GM12878 (cell line): ENCODE results near the gene PLA2G4A. TPM values are rescaled to one million over a fixed set of nuclear protein-coding genes. Genes with fewer than 3 reads are reported as not detected.

Experiments used
- ATAC-seq: fragments of 200-7000 bp; cut with Tn5 transposase; 3 replicates; pipeline ENCODE4 v1.9.1; 2020; ENCODE audit warnings: mild to moderate bottlenecking, moderate library complexity
- BruUV-seq: library from RNA; stranded (reverse); fragments of 400-500 nt; replicated peaks from 2 replicates; lab custom pipeline; 2021; lab: Mats Ljungman, UMichigan
- CTCF ChIA-PET: fragments of 300-600 bp; sonication (Branson Sonifier 250); formaldehyde crosslinking; extraction: SDS; loops from one replicate; lab custom pipeline; 2021; ENCODE audit warnings: inconsistent platforms; lab: Yijun Ruan, JAX
- POLR2A ChIA-PET: fragments of 350-600 bp; formaldehyde crosslinking; extraction: SDS; loops from one replicate; lab custom pipeline; 2021; ENCODE audit warnings: inconsistent platforms; lab: Charles Lee
- RAD21 ChIA-PET: fragments of 300-600 bp; sonication (Branson Sonifier 250); formaldehyde crosslinking; loops from one replicate; lab custom pipeline; 2023; ENCODE audit warnings: antibody characterized with exemption; ENCODE audit not compliant: unreplicated experiment; lab: Charles Lee
- SMC1A ChIA-PET: fragments of 300-600 bp; sonication (Branson Sonifier 250); formaldehyde crosslinking; loops from one replicate; lab custom pipeline; 2023; ENCODE audit not compliant: unreplicated experiment, uncharacterized antibody; lab: Charles Lee
- DNase-seq: peaks from one replicate; pipeline ENCODE4 v3.0.0-alpha.2; 2011; ENCODE audit warnings: low read depth, low spot score
- FAIRE-seq: peaks from 3 replicates; lab custom pipeline; 2011; peaks lifted over from hg19 to GRCh38; lab: Jason Lieb, UNC
- H2AFZ ChIP-seq: 2 replicates; pipeline ENCODE4 v1.6.0; 2011; ENCODE audit warnings: low read depth, low read length, control low read depth; ENCODE audit not compliant: control insufficient read depth
- H3K27ac ChIP-seq: 2 replicates; pipeline ENCODE4 v1.5.1; 2011; ENCODE audit warnings: control low read depth; ENCODE audit not compliant: control insufficient read depth, insufficient read depth
- H3K27me3 ChIP-seq, 2 experiments: replicated peaks in 1 of 2; 2 replicates each; pipeline versions ENCODE4 v1.6.0 to v1.6.1; 2011; ENCODE audit warnings: low read length in 1 of 2; ENCODE audit not compliant: control insufficient read depth in 2 of 2, insufficient read depth in 2 of 2
- H3K36me3 ChIP-seq, 2 experiments: 2 replicates each; pipeline ENCODE4 v1.5.1; 2011; ENCODE audit warnings: low read length in 1 of 2; ENCODE audit not compliant: control insufficient read depth in 2 of 2, insufficient read depth in 2 of 2
- H3K4me1 ChIP-seq: 2 replicates; pipeline ENCODE4 v1.6.1; 2011; ENCODE audit warnings: mild to moderate bottlenecking, low read length, moderate library complexity, mixed read lengths; ENCODE audit not compliant: control insufficient read depth, insufficient read depth
- H3K4me2 ChIP-seq: 2 replicates; pipeline ENCODE4 v1.6.0; 2011; ENCODE audit warnings: control low read depth; ENCODE audit not compliant: control insufficient read depth, insufficient read depth
- H3K4me3 ChIP-seq: fragments of 200-600 bp; sonication (generic); 2 replicates; pipeline ENCODE4 v1.5.1; 2016
- H3K79me2 ChIP-seq: 2 replicates; pipeline ENCODE4 v1.6.0; 2011; ENCODE audit warnings: low read length; ENCODE audit not compliant: control insufficient read depth, insufficient read depth
- H3K9ac ChIP-seq: 2 replicates; pipeline ENCODE4 v1.8.0; 2011; ENCODE audit warnings: low read length, control low read depth, mixed read lengths; ENCODE audit not compliant: control insufficient read depth, insufficient read depth
- H3K9me3 ChIP-seq: replicated peaks from 3 replicates; pipeline ENCODE4 v1.5.1; 2011; ENCODE audit warnings: mild to moderate bottlenecking, low read length; ENCODE audit not compliant: control insufficient read depth, insufficient read depth
- H4K20me1 ChIP-seq: 2 replicates; pipeline ENCODE4 v1.6.0; 2011; ENCODE audit not compliant: control insufficient read depth, insufficient read depth
- ATF3 ChIP-seq: IDR thresholded peaks from 2 replicates; pipeline ENCODE4 v1.6.1; 2011; ENCODE audit warnings: low read depth, mild to moderate bottlenecking, low read length, moderate library complexity, borderline replicate concordance; ENCODE audit errors: extremely low read depth
- BACH1 ChIP-seq: fragments of 450-650 bp; IDR thresholded peaks from 2 replicates; pipeline ENCODE4 v1.6.1; 2017; ENCODE audit warnings: mild to moderate bottlenecking, borderline replicate concordance
- BCL11A ChIP-seq: IDR thresholded peaks from 2 replicates; pipeline ENCODE4 v1.6.1; 2011; ENCODE audit warnings: low read depth, low read length
- BHLHE40 ChIP-seq, 2 experiments: fragments of 450-650 bp in 1 of 2; IDR thresholded peaks; 2 replicates each; pipeline ENCODE4 v1.6.1; 2011 to 2017; ENCODE audit warnings: low read depth in 2 of 2, borderline replicate concordance in 1 of 2, improper control_type of control experiment in 1 of 2, low read length in 1 of 2, mild to moderate bottlenecking in 1 of 2
- CTCF ChIP-seq, 3 experiments: IDR thresholded peaks in 2 of 3; conservative IDR thresholded peaks in 1 of 3; 2 replicates each; pipeline ENCODE4 v1.5.1; 2011; ENCODE audit warnings: low read depth in 3 of 3, low read length in 3 of 3, mild to moderate bottlenecking in 3 of 3, control low read depth in 2 of 3, moderate library complexity in 2 of 3, inconsistent platforms in 1 of 3, mixed read lengths in 1 of 3; ENCODE audit not compliant: control insufficient read depth in 2 of 3, insufficient read depth in 1 of 3; ENCODE audit errors: extremely low read depth in 1 of 3
- HDAC2 ChIP-seq: fragments of 200-600 bp; sonication (generic); IDR thresholded peaks from 2 replicates; pipeline ENCODE4 v1.6.1; 2017
- KDM1A ChIP-seq: fragments of 200-600 bp; sonication (generic); IDR thresholded peaks from 2 replicates; pipeline ENCODE4 v1.6.1; 2016; ENCODE audit warnings: borderline replicate concordance
- MEF2A ChIP-seq: IDR thresholded peaks from 2 replicates; pipeline ENCODE4 v1.6.1; 2011; ENCODE audit warnings: low read depth, mild to moderate bottlenecking, low read length, moderate library complexity; ENCODE audit not compliant: insufficient read depth
- MYB ChIP-seq: fragments of 150-350 bp; IDR thresholded peaks from 2 replicates; pipeline ENCODE4 v1.6.1; 2014; ENCODE audit warnings: mild to moderate bottlenecking, low read depth, low read length, borderline replicate concordance
- NFIC ChIP-seq: IDR thresholded peaks from 2 replicates; pipeline ENCODE4 v1.6.1; 2012; ENCODE audit warnings: low read depth, mild to moderate bottlenecking, inconsistent platforms, low read length, moderate library complexity
- PBX3 ChIP-seq: IDR thresholded peaks from 2 replicates; pipeline ENCODE4 v1.6.1; 2011; ENCODE audit warnings: mild to moderate bottlenecking, low read depth, low read length, moderate library complexity; ENCODE audit not compliant: insufficient replicate concordance
- POU2F2 ChIP-seq: IDR thresholded peaks from 3 replicates; pipeline ENCODE4 v1.6.1; 2011; ENCODE audit warnings: low read depth, mild to moderate bottlenecking, low read length, borderline replicate concordance
- RAD51 ChIP-seq: fragments of 450-650 bp; IDR thresholded peaks from 2 replicates; pipeline ENCODE4 v1.6.1; 2016; ENCODE audit warnings: moderate library complexity, mild to moderate bottlenecking, inconsistent platforms
- ZNF274 ChIP-seq: IDR thresholded peaks from one replicate; pipeline ENCODE4 v1.8.0; 2011; ENCODE audit not compliant: insufficient read length, insufficient read depth
- WGBS: methylation state at CpG from one replicate; pipeline ENCODE4 v1.1.6; 2016; ENCODE audit warnings: low lambda C conversion rate; ENCODE audit not compliant: insufficient replicate concordance, insufficient coverage; ENCODE audit errors: missing lambda C conversion rate; 5-methylcytosine and 5-hydroxymethylcytosine counted together
- in situ Hi-C: fragments of 300-500 bp; cut with MboI; formaldehyde crosslinking; loops from 9 replicates; pipeline ENCODE4 v1.14.3; 2018; ENCODE audit warnings: mixed read lengths
- intact Hi-C: fragments of 100-400 bp; cut with micrococcal nuclease; formaldehyde crosslinking; loops from one replicate; pipeline ENCODE4 v1.14.2; 2022; ENCODE audit not compliant: unreplicated experiment
- polyA plus RNA-seq, 11 experiments: library from polyadenylated mRNA; depleted of rRNA in 4 of 11; unstranded in 6 of 11; stranded (reverse) in 5 of 11; fragments of >200 nt; fragmentation: Nextera tagmentation in 4 of 11; fragmentation: Illumina TruSeq in 1 of 11; extraction: Ambion mirVana in 4 of 11; extraction: Trizol in 1 of 11; gene quantifications; 1 replicate in 1 of 11; 2 replicates in 10 of 11; pipeline versions ENCODE4 v1.2.1 to v1.2.3, GENCODE V29; 2011 to 2016; ENCODE audit warnings: inconsistent platforms in 2 of 11, missing spikeins in 2 of 11, low read depth in 1 of 11
- total RNA-seq, 4 experiments: library from RNA; depleted of rRNA in 3 of 4; stranded (reverse); fragments of >200 nt in 3 of 4; fragmentation: Illumina TruSeq in 1 of 4; extraction: Trizol in 1 of 4; gene quantifications; 2 replicates each; pipeline versions ENCODE4 v1.2.1 to v1.2.3, GENCODE V29; 2013 to 2021

Gene PLA2G4A
- total and polyA plus RNA-seq, 10 of the 15 experiments (the other 5 are each of a cell fraction or from before 2014, with no cell fraction given), result 0.70 to 3.3 (median 1.5) TPM; not detected in 1

GRCh38 chr1:186813420-186813819 is 15.3 kb upstream of the PLA2G4A start:
- DNase-seq, result no peak
- in situ Hi-C loops, result no loop called here
- SMC1A ChIA-PET, result no interaction called here
- Histone ChIP-seq H3K27me3 (no peaks in the 10 kb centered on the region), H3K4me3 (no peak overlapping the region), H3K9ac (no peak overlapping the region), H3K4me1 (no peaks in the 10 kb centered on the region), H4K20me1 (no peaks in the 10 kb centered on the region), H3K36me3 (no peaks in the 10 kb centered on the region), H2AFZ (no peak overlapping the region), H3K9me3 (no peaks in the 10 kb centered on the region), H3K79me2 (no peaks in the 10 kb centered on the region), H3K27ac (no peak overlapping the region), H3K4me2 (no peak overlapping the region)
- no TSS peak for BruUV-seq
- ATAC-seq, result no peak
- CTCF ChIA-PET, result interaction anchor here (1.4 kb wide), 1 partner anchor 409 kb away, joined by 4 read pairs; no protein-coding TSS in a partner anchor
- FAIRE-seq, result no peak
- POLR2A ChIA-PET, result no interaction called here
- WGBS, result 11% methylated on average over 2 of the region's 2 CpGs
- intact Hi-C loops, result no loop called here
- RAD21 ChIA-PET, result no interaction called here
- TF ChIP-seq MEF2A (no peak), MYB (no peak)

GRCh38 chr1:186819126-186819525 is 9.6 kb upstream of the PLA2G4A start:
- Histone ChIP-seq H3K9me3 (no peaks in the 10 kb centered on the region), H3K4me3 (no peak overlapping the region), H2AFZ (peak overlapping the region; percentile 10; the same call in 1 of the 2 replicates), H3K36me3 (no peaks in the 10 kb centered on the region), H3K9ac (no peak overlapping the region), H4K20me1 (no peaks in the 10 kb centered on the region), H3K4me1 (peaks cover 11% of the 10 kb centered on the region; the same call in 1 of the 2 replicates), H3K27ac (no peak overlapping the region), H3K27me3 (no peaks in the 10 kb centered on the region), H3K4me2 (peak overlapping the region; percentile 53; the same call in 1 of the 2 replicates), H3K79me2 (no peaks in the 10 kb centered on the region)
- RAD21 ChIA-PET, result no interaction called here
- DNase-seq, result peak; percentile 34
- in situ Hi-C loops, result no loop called here
- FAIRE-seq, result no peak
- BruUV-seq, result no TSS peak
- peak; percentile 25; the same call in 2 of the 3 replicates for ATAC-seq
- WGBS, result 36% methylated on average over 3 of the region's 3 CpGs
- SMC1A ChIA-PET, result interaction anchor here (0.6 kb wide), 1 partner anchor 1322 kb away, joined by 3 read pairs; no protein-coding TSS in a partner anchor
- POLR2A ChIA-PET, result no interaction called here
- intact Hi-C loops, result no loop called here
- CTCF ChIA-PET, result interaction anchor here (1.0 kb wide), 1 partner anchor 96 kb away, joined by 3 read pairs; no protein-coding TSS in a partner anchor
- TF ChIP-seq RAD51 (no peak), POU2F2 (no peak), BHLHE40 (IDR thresholded peaks at IDR 0.05; ENCODE audit: borderline replicate concordance in 1 of 2, low read depth in 2 of 2, low read length in 1 of 2) (no peak), PBX3 (no peak), HDAC2 (no peak), KDM1A (no peak), BCL11A (no peak), ZNF274 (no peak), CTCF (IDR thresholded peaks at IDR 0.05 in 2 of 3, conservative IDR thresholded peaks at IDR 0.05 in 1 of 3; ENCODE audit: control insufficient read depth in 2 of 3, extremely low read depth in 1 of 3, insufficient read depth in 1 of 3, low read depth in 3 of 3, low read length in 3 of 3) (no peak), NFIC (peak; percentile 81), ATF3 (no peak), BACH1 (no peak)
